NCI-H146 (cell line): ENCODE data around the gene THBS4.
A peak's percentile ranks its signal among the peaks of the same experiment; 100 is the strongest.

Experiments
- DNase-seq: peaks from one replicate; lab custom pipeline; 2025; lab: John Stamatoyannopoulos, UW

THBS4 gene

DNA sequence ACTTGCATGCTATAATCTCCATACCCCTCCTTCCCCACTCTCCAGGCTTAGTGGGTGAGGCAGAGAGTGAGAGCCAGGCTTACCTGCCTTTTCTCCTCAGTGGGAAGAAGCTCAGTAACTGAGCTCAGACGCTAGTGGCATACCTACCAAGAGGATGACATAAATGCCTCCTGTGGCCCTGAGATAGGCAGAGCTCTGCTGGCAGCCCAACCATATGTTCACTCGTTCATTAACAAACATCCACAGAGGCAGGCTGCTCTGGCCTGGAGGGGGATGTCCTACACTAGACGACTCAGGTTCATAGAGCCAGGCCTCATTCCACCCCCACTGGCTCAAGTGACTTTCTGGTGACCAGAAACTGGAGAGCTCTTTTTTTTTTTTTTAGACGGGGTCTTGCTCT lies 81.3 kb downstream of the THBS4 start:
- no peak for DNase-seq

DNA sequence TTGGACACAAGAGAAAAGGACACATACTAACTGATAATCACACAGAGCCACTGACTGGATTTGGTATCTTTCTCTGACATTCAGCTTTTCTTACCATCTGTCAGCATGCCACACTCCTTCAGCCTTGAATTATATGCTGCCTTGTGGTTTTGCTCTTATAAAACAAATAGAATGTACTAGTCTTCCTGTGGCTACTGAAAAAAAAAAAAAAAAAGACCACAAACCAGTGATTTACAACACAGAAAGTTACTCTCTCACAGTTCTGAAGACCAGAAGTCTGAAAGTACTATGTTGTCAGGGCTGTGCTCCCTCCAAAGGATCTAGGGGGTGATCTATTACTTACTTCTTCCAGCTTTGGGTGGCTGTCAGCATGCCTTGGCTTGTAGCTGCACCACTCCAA lies 82.3 kb downstream of the THBS4 start:
- no peak for DNase-seq

DNA sequence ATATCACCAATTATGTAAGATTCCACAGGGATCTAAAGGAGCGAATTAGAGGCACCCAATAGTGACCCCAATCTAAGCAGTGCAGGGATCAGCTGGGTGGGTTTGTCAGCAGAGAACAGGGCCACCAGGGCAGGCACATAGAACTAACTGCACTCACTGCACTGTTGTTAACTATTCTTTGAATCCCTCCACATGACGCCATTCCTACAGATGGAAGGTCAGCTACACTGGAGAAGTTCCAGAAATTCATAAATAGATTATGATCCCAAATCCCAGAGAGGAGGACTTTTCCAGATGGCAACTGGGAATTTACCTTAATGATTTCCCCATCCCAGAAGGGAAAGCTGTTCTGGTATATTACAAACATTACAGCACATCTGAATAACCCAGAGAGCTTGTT lies 84.2 kb downstream of the THBS4 start:
- DNase-seq = no peak

DNA sequence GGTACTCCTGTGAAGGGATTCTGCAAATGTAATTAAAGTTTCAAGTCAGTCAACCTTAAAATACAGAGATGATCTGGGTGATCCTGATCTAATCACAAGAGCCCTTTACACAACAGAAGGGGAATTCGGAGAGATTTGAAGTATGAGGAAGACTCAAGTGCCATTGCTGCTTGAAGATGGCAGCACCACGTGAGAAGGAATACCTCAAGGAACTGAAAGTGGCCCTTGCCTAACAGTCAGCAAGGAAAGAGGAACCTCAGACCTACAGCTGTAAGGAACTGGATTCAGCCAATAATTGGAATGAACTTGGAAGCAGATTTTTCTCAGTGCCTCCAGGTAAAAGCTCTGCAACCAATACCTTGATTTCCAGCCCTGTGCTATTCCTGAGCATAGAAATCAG lies 87.4 kb downstream of the THBS4 start:
- no peak for DNase-seq

DNA sequence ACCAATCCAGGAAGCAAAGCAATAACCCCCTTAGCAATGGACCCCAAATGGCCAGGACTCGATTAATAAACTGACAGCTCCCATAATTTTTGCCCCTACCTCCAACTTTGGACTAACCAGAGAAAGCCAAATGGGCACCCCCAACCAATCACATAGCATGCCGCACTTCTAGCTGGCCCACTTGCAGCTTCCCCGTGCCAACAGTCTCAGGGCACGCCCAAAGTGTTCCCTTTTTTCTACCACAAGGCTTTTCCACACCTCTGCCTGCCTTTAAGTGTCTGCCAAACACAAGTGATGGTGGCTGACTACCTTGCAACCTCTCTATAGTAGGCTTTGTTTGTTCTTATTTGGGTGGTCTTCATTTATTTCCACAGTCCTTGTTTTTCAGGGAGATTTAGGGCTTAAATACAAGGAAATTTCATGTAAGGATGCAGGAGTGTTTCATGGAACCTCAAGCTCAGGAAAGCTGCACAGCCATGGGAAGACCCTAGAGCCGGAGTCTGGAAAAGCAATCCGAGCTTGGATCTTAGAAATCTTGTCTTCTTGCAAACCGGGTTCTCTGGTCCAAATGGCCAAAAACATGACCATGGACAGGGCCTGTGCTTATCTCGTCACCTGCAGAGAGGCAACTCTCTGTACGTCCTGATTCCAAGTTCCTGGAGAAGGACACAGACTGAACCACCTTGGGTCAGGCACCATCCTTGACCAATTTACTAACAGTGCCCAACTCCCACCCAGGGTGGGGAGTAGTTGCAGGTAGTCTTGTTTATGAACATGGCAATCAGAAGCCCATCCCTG lies 89.2 kb downstream of the THBS4 start:
- DNase-seq = no peak

DNA sequence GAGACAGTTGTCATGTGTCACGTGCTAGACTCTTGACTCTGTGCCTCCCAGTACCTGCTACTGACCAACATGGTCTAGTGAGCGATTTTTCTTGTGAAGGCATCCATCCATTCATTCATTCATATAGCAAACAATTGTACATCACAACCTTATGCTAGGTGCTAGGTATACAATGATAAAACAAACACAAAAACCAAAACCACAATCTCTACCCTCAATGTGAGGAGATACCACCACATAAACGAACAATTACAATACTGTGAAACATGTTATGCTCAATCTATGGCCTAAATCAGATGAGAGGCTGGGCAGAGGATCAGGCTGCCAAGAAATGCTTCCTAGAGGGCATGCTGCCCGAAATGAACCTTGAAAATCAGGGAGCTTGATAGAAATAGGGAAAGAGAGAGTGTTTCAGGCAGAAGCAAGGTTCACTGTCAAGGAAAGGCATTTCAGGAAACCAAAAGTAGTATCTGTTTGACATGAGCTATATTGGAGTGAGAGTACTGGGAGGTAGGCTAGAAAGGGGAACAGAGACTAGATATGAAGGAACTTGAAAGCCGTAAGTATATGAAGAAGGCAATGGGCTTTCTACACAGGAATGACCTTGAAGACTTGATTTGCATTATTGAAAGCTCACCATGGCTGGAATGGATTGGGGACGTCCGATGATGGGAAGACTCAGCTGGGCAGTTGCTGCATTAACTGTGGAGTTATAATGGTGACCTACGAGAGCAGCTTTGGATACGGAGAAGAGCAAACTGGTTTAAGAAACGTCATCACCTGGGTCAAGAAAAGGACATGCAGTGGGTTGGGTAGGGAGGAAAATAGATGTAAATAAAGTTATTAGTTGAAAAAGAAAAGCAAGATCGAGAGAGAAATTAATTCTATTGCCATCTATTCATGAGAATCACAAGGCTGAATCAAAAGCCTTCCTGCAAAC lies 90.1 kb downstream of the THBS4 start:
- no peak for DNase-seq

DNA sequence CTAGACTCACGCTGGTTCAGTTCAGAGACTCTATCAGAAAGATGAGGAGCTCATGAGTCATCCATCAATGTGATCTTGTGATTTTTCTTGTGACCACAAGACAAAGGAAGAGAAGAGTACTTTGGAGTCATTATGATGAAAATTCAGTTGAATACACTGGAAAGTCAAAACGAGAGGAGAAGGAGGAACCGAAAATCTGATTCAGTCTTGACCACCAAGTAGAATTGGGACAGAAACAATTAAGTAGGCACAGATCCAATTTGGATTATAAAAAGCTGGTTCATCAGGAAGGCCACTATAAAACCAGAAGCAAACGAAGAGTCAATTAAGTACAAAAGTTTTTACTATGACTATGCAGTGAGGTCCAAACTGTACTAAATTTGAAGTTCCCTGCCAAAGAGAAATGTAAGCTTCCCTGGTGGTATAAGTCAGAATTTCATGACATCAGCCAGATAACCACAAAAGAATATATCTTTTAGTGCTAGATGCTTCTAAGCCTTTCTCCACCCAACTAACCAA lies 90.9 kb downstream of the THBS4 start:
- no peak for DNase-seq

DNA sequence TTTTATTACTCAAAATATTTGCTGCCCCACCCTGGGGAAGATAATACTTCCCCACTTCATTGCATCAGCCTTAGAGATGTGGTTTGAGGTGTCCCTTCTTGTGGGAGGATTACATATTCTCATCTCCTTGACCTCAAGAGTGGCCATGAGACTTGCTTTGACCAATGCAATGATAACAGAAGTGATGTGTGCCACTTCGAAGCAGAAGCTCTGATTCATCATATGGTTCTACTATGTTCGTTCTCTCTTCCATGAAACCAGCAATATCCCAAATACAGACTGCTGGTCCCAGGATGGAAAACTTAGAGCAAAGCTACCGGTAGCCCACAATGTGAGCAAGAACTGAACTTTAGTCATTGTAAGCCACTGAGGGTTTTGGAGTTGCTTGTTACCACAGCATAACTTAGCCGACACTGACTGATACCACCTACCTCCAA lies 92.0 kb downstream of the THBS4 start:
- no peak for DNase-seq

DNA sequence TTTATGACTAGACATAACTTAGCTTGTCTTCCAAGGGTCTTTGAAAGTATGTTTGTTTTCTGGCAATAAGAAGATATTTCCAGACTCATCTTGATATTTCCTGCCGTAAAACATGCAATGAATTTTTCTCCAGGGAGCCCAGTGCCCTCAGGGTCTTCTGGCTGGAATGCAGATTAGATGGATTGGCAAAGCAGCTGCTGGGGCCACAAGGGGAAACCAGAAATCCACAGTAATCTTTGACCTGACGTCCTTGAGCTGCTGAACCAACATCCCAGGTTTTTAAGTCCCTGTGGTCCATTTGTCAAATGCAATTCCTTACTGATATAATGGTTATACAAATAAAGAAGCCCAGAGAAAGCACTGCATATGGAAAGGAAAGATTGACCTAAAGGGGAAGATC lies 93.0 kb downstream of the THBS4 start:
- peak; percentile 61 for DNase-seq

DNA sequence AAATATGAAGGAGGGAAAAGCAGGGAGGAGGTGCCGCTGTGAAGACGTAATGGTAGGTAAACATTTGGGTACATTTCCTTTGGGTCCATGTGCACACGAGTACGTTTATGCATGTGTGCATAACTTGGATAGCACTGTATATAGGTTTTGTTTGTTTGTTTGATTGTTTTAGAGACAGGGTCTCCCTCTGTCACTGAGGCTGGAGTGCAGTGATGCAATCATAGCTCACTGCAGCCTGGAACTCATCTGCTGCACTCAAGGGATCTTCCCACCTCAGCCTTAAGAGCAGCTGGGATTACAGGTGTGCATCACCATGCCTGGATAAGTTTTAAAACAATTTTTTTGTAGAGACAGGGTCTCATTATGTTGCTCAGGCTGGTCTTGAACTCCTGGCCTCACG lies 94.0 kb downstream of the THBS4 start:
- no peak for DNase-seq
